ENCODE data around the gene PEX14. TPM values are rescaled to one million over a fixed set of nuclear protein-coding genes. Genes with fewer than 3 reads are reported as not detected.

Gene PEX14
- polyA plus RNA-seq, 3 donors, result 2.2 to 8.8 (median 2.7) TPM

GRCh38 chr1:10495475-10495817 lies 20.7 kb downstream of the PEX14 start:
- Histone ChIP-seq H3K36me3 (replicated peaks in 1 of 2; ENCODE audit: control insufficient read depth in 1 of 2, insufficient read depth in 2 of 2, low read length in 2 of 2) (peaks cover 7 to 34% of the 10 kb centered on the region in 2 donors), H3K4me3 (replicated peaks in 1 of 3; ENCODE audit: low read depth in 2 of 3, low read length in 3 of 3) (peak overlapping the region in 1 of 3 experiments; percentile 71), H3K79me2 (ENCODE audit: insufficient read depth, low read length) (peaks cover 77% of the 10 kb centered on the region), H3K4me1 (ENCODE audit: control insufficient read depth in 1 of 2, insufficient read depth in 2 of 2, low read length in 2 of 2) (peaks cover 9 to 15% of the 10 kb centered on the region in 2 donors), H3K9me3 (replicated peaks in 1 of 2; ENCODE audit: control insufficient read depth in 1 of 2, insufficient read depth in 1 of 2, low read length in 2 of 2) (no peaks in the 10 kb centered on the region), H3K27ac (ENCODE audit: low read depth in 1 of 2, low read length in 2 of 2) (peak overlapping the region in 1 of 2 donors; percentile 72), H4K20me1 (ENCODE audit: insufficient read depth, low read length) (peaks cover 47% of the 10 kb centered on the region), H3K9ac (ENCODE audit: insufficient read depth, low read length, poor library complexity, severe bottlenecking) (peak overlapping the region; percentile 37), H3K4me2 (replicated peaks; ENCODE audit: extremely low read depth, low read length, poor library complexity, severe bottlenecking) (peak overlapping the region; percentile 75), H3K27me3 (ENCODE audit: control insufficient read depth in 2 of 2, insufficient read depth in 2 of 2, low read length in 2 of 2) (no peaks in the 10 kb centered on the region), H2AFZ (ENCODE audit: insufficient read depth, low read depth, low read length, poor library complexity, severe bottlenecking) (peak overlapping the region; percentile 64)
- intact Hi-C loops (cut with micrococcal nuclease), result loop anchor here in 1 of 2 donors (5.0 kb wide), 1 partner anchor 118 kb away; no protein-coding TSS in a partner anchor
- Mint-ChIP-seq H3K9me3 (peaks cover 0 to 2% (median 0%) of the 10 kb centered on the region in 7 donors), H3K27ac (peak overlapping the region in 6 of 7 donors; percentile 14 to 90 (median 66)), H3K36me3 (peaks cover 24 to 33% of the 10 kb centered on the region in 2 donors), H3K27me3 (ENCODE audit: low read depth in 3 of 3) (peaks cover 0 to 2% (median 0%) of the 10 kb centered on the region in 3 donors), H3K4me1 (peaks cover 16% of the 10 kb centered on the region), H3K4me3 (peak overlapping the region; percentile 76 to 89)
- no peak for TF ChIP-seq CTCF (IDR thresholded peaks at IDR 0.05)
- 81% methylated on average over 9 of the region's 10 CpGs for WGBS (ENCODE audit: insufficient coverage)
- no peak for DNase-seq

GRCh38 chr1:10495952-10496351 lies 21.2 kb downstream of the PEX14 start:
- peaks cover 18% of the 10 kb centered on the region for H3K4me1 Mint-ChIP-seq

More at GRCh38 chr1:10495952-10496351, 21.2 kb downstream of the PEX14 start:
- H3K9me3 Mint-ChIP-seq, result peaks cover 0 to 2% (median 0%) of the 10 kb centered on the region in 7 donors
- Histone ChIP-seq H3K4me3 (replicated peaks in 1 of 3; ENCODE audit: low read depth in 2 of 3, low read length in 3 of 3) (no peak overlapping the region), H3K4me2 (replicated peaks; ENCODE audit: extremely low read depth, low read length, poor library complexity, severe bottlenecking) (no peak overlapping the region), H3K9me3 (replicated peaks in 1 of 2; ENCODE audit: control insufficient read depth in 1 of 2, insufficient read depth in 1 of 2, low read length in 2 of 2) (no peaks in the 10 kb centered on the region), H3K27ac (ENCODE audit: low read depth in 1 of 2, low read length in 2 of 2) (no peak overlapping the region), H4K20me1 (ENCODE audit: insufficient read depth, low read length) (peaks cover 48% of the 10 kb centered on the region), H3K4me1 (ENCODE audit: control insufficient read depth in 1 of 2, insufficient read depth in 2 of 2, low read length in 2 of 2) (peaks cover 9 to 15% of the 10 kb centered on the region in 2 donors), H3K79me2 (ENCODE audit: insufficient read depth, low read length) (peaks cover 78% of the 10 kb centered on the region), H3K9ac (ENCODE audit: insufficient read depth, low read length, poor library complexity, severe bottlenecking) (no peak overlapping the region), H2AFZ (ENCODE audit: insufficient read depth, low read depth, low read length, poor library complexity, severe bottlenecking) (no peak overlapping the region), H3K27me3 (ENCODE audit: control insufficient read depth in 2 of 2, insufficient read depth in 2 of 2, low read length in 2 of 2) (no peaks in the 10 kb centered on the region), H3K36me3 (replicated peaks in 1 of 2; ENCODE audit: control insufficient read depth in 1 of 2, insufficient read depth in 2 of 2, low read length in 2 of 2) (peaks cover 7 to 33% of the 10 kb centered on the region in 2 donors)
- no peak for DNase-seq
- no peak overlapping the region for H3K27ac Mint-ChIP-seq
- no peak overlapping the region for H3K4me3 Mint-ChIP-seq
- intact Hi-C loops (cut with micrococcal nuclease), result loop anchor here in 1 of 2 donors (5.0 kb wide), 1 partner anchor 119 kb away; no protein-coding TSS in a partner anchor
- peaks cover 23 to 28% of the 10 kb centered on the region in 2 donors for H3K36me3 Mint-ChIP-seq
- no peak for TF ChIP-seq CTCF (IDR thresholded peaks at IDR 0.05)
- 84% methylated on average over 8 of the region's 14 CpGs for WGBS (ENCODE audit: insufficient coverage)
- peaks cover 0 to 2% (median 0%) of the 10 kb centered on the region in 3 donors for H3K27me3 Mint-ChIP-seq (ENCODE audit: low read depth in 3 of 3)

Data from CD14-positive monocyte (primary cell).